Colonic mucosa (tissue), 4 donors: Measurements from ENCODE around the gene RHOBTB3. TPM values are rescaled to one million over a fixed set of nuclear protein-coding genes. Genes with fewer than 3 reads are reported as not detected.
A peak's percentile ranks its signal among the peaks of the same experiment; 100 is the strongest.

Source experiments
- DNase-seq: peaks from one replicate; pipeline ENCODE4 v3.0.0-alpha.2; 2020
- H3K27ac ChIP-seq: fragments of 200-600 bp; one replicate; pipeline ENCODE4 v1.8.0; 2021
- H3K27me3 ChIP-seq: fragments of 200-600 bp; one replicate; pipeline ENCODE4 v1.8.0; 2021
- H3K36me3 ChIP-seq: fragments of 200-600 bp; one replicate; pipeline ENCODE4 v1.8.0; 2021
- H3K4me1 ChIP-seq: fragments of 200-600 bp; one replicate; pipeline ENCODE4 v1.8.0; 2021; ENCODE audit warnings: mild to moderate bottlenecking
- H3K4me3 ChIP-seq: fragments of 200-600 bp; one replicate; pipeline ENCODE4 v1.8.0; 2021
- H3K9ac ChIP-seq, 2 donors: one replicate each; pipeline ENCODE4 v1.7.0; 2013; ENCODE audit warnings: control low read depth in 2 of 2, low read depth in 2 of 2, low read length in 2 of 2
- H3K9me3 ChIP-seq: fragments of 200-600 bp; one replicate; pipeline ENCODE4 v1.8.0; 2021
- intact Hi-C: fragments of 100-400 bp; cut with DNase I; formaldehyde crosslinking; loops from one replicate; pipeline ENCODE4 v1.14.1; 2022
- total RNA-seq, 2 donors: library from RNA; stranded (reverse); fragmentation: NEBNext Ultra II Directional in 1 of 2; extraction: Animal tissue kit (Norgen Biotek cat#: 25700) in 1 of 2; gene quantifications; one replicate each; pipeline ENCODE4 v1.2.1, GENCODE V29; 2021
- TF ChIP-seq, protein P1 (sequence below): fragments of 200-600 bp; IDR thresholded peaks from one replicate; pipeline ENCODE4 v1.8.0; 2022; ENCODE audit warnings: antibody characterized with exemption, mild to moderate bottlenecking
- donor health status: healthy.
- donor health status: DM: no; HTN: no; CAD: no.
- donor health status: DM: no; HTN: no; CAD: no.

Gene RHOBTB3
- total RNA-seq, 2 donors from 2014 or later = 50.0 to 59.0 TPM

DNA sequence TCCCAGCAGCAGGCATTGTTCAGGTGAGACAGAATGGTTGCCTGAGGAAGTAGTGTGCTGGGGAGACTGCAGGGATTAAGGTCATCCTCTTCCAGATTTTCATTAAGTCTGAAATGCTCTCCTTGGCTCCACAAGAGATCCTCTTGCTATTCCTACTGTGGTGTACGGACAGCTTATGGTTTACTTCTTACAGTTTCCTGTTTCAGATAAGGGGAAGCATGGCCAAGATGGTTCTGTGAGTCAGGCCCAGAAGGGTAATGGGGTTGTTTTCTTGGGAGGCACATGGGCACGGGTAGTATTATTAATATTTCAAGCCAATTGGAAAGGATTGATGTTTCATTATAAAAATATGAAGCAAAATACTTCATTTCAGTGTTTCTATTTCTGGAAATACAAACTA, 48.5 kb downstream of the RHOBTB3 start:
- H3K4me3 ChIP-seq = no peak overlapping the region
- DNase-seq = no peak
- H3K9me3 ChIP-seq = no peaks in the 10 kb centered on the region
- H3K4me1 ChIP-seq = no peaks in the 10 kb centered on the region
- intact Hi-C loops = loop anchor here (2.0 to 5.0 kb wide), 3 partner anchors 67 to 137 kb away; no protein-coding TSS in a partner anchor
- no peaks in the 10 kb centered on the region for H3K36me3 ChIP-seq
- no peaks in the 10 kb centered on the region for H3K27me3 ChIP-seq
- TF ChIP-seq, protein P1, sequence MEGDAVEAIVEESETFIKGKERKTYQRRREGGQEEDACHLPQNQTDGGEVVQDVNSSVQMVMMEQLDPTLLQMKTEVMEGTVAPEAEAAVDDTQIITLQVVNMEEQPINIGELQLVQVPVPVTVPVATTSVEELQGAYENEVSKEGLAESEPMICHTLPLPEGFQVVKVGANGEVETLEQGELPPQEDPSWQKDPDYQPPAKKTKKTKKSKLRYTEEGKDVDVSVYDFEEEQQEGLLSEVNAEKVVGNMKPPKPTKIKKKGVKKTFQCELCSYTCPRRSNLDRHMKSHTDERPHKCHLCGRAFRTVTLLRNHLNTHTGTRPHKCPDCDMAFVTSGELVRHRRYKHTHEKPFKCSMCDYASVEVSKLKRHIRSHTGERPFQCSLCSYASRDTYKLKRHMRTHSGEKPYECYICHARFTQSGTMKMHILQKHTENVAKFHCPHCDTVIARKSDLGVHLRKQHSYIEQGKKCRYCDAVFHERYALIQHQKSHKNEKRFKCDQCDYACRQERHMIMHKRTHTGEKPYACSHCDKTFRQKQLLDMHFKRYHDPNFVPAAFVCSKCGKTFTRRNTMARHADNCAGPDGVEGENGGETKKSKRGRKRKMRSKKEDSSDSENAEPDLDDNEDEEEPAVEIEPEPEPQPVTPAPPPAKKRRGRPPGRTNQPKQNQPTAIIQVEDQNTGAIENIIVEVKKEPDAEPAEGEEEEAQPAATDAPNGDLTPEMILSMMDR = no peak
- no peak overlapping the region for H3K9ac ChIP-seq
- no peak overlapping the region for H3K27ac ChIP-seq

DNA sequence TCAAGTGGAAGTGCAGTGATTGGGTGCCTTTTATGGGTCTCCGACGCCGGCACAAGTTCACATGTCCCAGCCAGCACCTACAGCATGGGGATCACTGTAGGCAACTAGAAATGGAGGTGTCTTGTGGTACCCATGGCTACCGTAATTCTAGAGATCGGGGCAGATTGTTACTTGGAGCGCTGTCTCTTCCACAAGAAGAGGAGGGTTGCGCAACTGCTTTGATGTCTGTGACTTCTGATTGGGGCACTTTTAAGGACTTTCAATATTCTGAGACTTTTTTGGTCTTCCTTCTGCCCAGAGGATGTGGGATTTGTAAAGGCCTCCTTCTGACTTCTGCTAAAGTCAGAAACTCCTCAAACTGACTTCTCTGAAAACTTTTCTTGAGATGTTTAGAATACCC, 49.5 kb downstream of the RHOBTB3 start:
- H3K27ac ChIP-seq = no peak overlapping the region
- H3K4me1 ChIP-seq = no peaks in the 10 kb centered on the region
- no peaks in the 10 kb centered on the region for H3K27me3 ChIP-seq
- H3K9me3 ChIP-seq = no peaks in the 10 kb centered on the region
- no peak for DNase-seq
- H3K4me3 ChIP-seq = no peak overlapping the region
- no peak overlapping the region for H3K9ac ChIP-seq
- H3K36me3 ChIP-seq = no peaks in the 10 kb centered on the region
- TF ChIP-seq, protein P1 = no peak
- intact Hi-C loops = loop anchor here (2.0 to 5.0 kb wide), 2 partner anchors 66 to 138 kb away; no protein-coding TSS in a partner anchor

DNA sequence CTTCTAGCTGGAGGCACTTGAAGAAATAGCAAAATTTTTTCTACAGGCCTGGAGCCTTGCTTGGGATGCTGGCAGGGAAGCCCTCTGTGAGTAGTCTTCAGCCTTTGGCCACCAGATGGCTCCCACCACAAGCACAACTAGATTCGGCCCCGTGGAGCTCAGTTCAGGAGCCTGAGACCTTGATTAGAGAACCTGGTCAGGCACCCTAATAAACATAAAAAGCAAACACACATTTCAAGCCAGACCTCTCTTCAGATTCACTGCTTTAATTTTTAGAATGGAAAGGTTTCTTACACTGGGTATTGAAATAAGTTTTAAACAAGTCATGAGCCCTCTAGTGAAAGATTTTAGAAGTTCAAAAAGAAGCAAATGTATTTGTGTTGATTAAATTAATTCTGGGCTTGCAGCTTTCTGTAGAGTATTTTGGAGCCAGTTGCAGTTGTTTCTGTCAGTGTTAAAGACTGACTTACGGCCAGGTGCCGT, 50.0 kb downstream of the RHOBTB3 start:
- Histone ChIP-seq H3K36me3 (no peaks in the 10 kb centered on the region), H3K4me3 (no peak overlapping the region), H3K9me3 (no peaks in the 10 kb centered on the region), H3K4me1 (no peaks in the 10 kb centered on the region), H3K27ac (no peak overlapping the region), H3K9ac (no peak overlapping the region), H3K27me3 (no peaks in the 10 kb centered on the region)
- intact Hi-C loops = loop anchor here (2.0 to 5.0 kb wide), 2 partner anchors 66 to 139 kb away; no protein-coding TSS in a partner anchor
- DNase-seq = peak; percentile 81
- TF ChIP-seq, protein P1 = peak; percentile 86

DNA sequence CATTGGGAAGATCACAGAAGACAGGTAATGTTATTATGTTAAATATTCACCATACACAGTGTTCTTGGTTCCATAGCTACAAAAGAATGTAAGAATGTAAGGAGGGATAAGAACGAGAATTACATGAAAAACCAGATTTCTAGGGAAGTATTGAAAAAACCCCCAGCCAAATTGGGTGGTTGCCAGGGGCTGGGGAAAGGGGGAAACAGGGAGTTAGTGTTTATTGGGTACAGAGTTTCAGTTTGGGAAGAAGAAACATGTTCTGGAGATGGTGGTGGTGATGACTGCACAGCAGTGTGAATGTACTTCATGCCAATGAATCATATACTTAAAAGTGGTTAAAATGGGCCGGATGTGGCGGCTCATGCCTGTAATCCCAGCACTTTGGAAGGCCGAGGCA, 51.0 kb downstream of the RHOBTB3 start:
- intact Hi-C loops = loop anchor here (5.0 kb wide), 1 partner anchor 140 kb away; no protein-coding TSS in a partner anchor
- no peaks in the 10 kb centered on the region for H3K27me3 ChIP-seq
- TF ChIP-seq, protein P1 = no peak
- no peaks in the 10 kb centered on the region for H3K4me1 ChIP-seq
- DNase-seq = no peak
- no peak overlapping the region for H3K4me3 ChIP-seq
- H3K27ac ChIP-seq = no peak overlapping the region
- H3K9ac ChIP-seq = no peak overlapping the region
- H3K9me3 ChIP-seq = no peaks in the 10 kb centered on the region
- no peaks in the 10 kb centered on the region for H3K36me3 ChIP-seq

DNA sequence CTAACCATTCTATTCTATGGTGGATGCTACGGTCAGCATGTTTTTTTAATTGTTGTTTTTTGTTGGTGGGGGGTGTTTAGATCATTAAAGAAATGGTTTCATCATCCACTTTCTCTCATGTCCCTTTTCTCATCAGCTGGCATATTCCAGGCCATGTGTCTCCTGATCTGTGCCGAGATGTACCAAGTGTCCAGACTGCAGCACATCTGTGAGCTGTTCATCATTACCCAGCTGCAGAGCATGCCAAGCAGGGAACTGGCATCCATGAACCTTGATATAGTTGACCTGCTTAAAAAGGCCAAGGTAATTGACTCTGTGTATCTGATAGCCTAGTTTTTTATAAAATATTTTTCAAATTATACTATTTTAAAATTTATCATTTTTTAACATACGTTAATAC, 52.5 kb downstream of the RHOBTB3 start:
- Histone ChIP-seq H3K36me3 (no peaks in the 10 kb centered on the region), H3K9ac (no peak overlapping the region), H3K4me3 (no peak overlapping the region), H3K9me3 (no peaks in the 10 kb centered on the region), H3K27ac (no peak overlapping the region), H3K27me3 (no peaks in the 10 kb centered on the region), H3K4me1 (no peaks in the 10 kb centered on the region)
- intact Hi-C loops = loop anchor here (5.0 kb wide), 1 partner anchor 141 kb away; no protein-coding TSS in a partner anchor
- TF ChIP-seq, protein P1 = no peak
- no peak for DNase-seq
